HepG2 (cell line): Measurements from ENCODE around the gene CMTM1. TPM values are rescaled to one million over a fixed set of nuclear protein-coding genes. Genes with fewer than 3 reads are reported as not detected.

ENCODE experiments used
- ATAC-seq: fragments of 200-7000 bp; cut with Tn5 transposase; 3 replicates; pipeline ENCODE4 v1.9.1; 2020; ENCODE audit warnings: mild to moderate bottlenecking, moderate library complexity
- BruUV-seq: library from RNA; stranded (reverse); fragments of 400-500 nt; replicated peaks from 2 replicates; lab custom pipeline; 2021; lab: Mats Ljungman, UMichigan
- CTCF ChIA-PET: fragments of 300-600 bp; formaldehyde crosslinking; extraction: SDS; loops from one replicate; lab custom pipeline; 2021; ENCODE audit warnings: low total read pairs, inconsistent platforms, low intra/inter-chr PET ratio; lab: Yijun Ruan, JAX
- POLR2A ChIA-PET: fragments of 350-600 bp; sonication (Branson Sonifier 250); formaldehyde crosslinking; loops from one replicate; lab custom pipeline; 2020; ENCODE audit warnings: antibody characterized with exemption, inconsistent platforms; lab: Yijun Ruan, JAX
- DNase-seq: peaks from one replicate; pipeline ENCODE4 v3.0.0-alpha.2; 2015; ENCODE audit warnings: low spot score
- FAIRE-seq: peaks from 3 replicates; lab custom pipeline; 2011; peaks lifted over from hg19 to GRCh38; lab: Jason Lieb, UNC
- H2AFZ ChIP-seq: one replicate; pipeline ENCODE4 v1.6.1; 2011; ENCODE audit warnings: low read length, inconsistent platforms
- H3K27ac ChIP-seq: fragments of 300-600 bp; 3 replicates; pipeline ENCODE4 v1.8.0; 2011; ENCODE audit warnings: mixed run types, mild to moderate bottlenecking, mixed read lengths, low read length, inconsistent platforms; ENCODE audit not compliant: insufficient read depth; ENCODE audit errors: extremely low read length
- H3K27me3 ChIP-seq, 2 experiments: fragments of 200-600 bp in 1 of 2; 2 replicates in 1 of 2; 3 replicates in 1 of 2; pipeline versions ENCODE4 v1.6.0 to v1.8.0; 2011; ENCODE audit warnings: low read length in 2 of 2, mild to moderate bottlenecking in 2 of 2, moderate library complexity in 2 of 2, inconsistent platforms in 1 of 2; ENCODE audit not compliant: insufficient read depth in 2 of 2, control insufficient read depth in 1 of 2
- H3K36me3 ChIP-seq, 2 experiments: fragments of 200-600 bp in 1 of 2; replicated peaks in 1 of 2; 2 replicates in 1 of 2; 3 replicates in 1 of 2; pipeline versions ENCODE4 v1.5.1 to v1.8.0; 2011; ENCODE audit warnings: low read length in 2 of 2, inconsistent platforms in 1 of 2; ENCODE audit not compliant: insufficient read depth in 2 of 2, control insufficient read depth in 1 of 2
- H3K4me1 ChIP-seq: 2 replicates; pipeline ENCODE4 v1.5.1; 2012; ENCODE audit warnings: low read length, inconsistent platforms; ENCODE audit not compliant: insufficient read depth
- H3K4me2 ChIP-seq: 2 replicates; pipeline ENCODE4 v1.6.0; 2011; ENCODE audit warnings: low read depth, low read length, inconsistent platforms
- H3K4me3 ChIP-seq, 3 experiments: fragments of 200-600 bp in 1 of 3; sonication (generic), shearing (Covaris generic) in 1 of 3; replicated peaks in 1 of 3; 2 replicates each; pipeline ENCODE4 v1.5.1; 2011 to 2016; ENCODE audit warnings: low read length in 3 of 3, inconsistent platforms in 2 of 3, low read depth in 2 of 3, mild to moderate bottlenecking in 2 of 3, control low read depth in 1 of 3, mixed read lengths in 1 of 3; ENCODE audit not compliant: insufficient read depth in 1 of 3
- H3K79me2 ChIP-seq: one replicate; pipeline ENCODE4 v1.6.1; 2011; ENCODE audit warnings: low read length, inconsistent platforms; ENCODE audit not compliant: insufficient read depth
- H3K9ac ChIP-seq: 2 replicates; pipeline ENCODE4 v1.6.0; 2011; ENCODE audit warnings: mild to moderate bottlenecking, low read depth, low read length, inconsistent platforms; ENCODE audit not compliant: insufficient read depth
- H3K9me3 ChIP-seq: 2 replicates; pipeline ENCODE4 v1.5.1; 2012; ENCODE audit warnings: mild to moderate bottlenecking, low read length
- H4K20me1 ChIP-seq: 2 replicates; pipeline ENCODE4 v1.6.0; 2011; ENCODE audit warnings: inconsistent platforms, mild to moderate bottlenecking, low read length, moderate library complexity; ENCODE audit not compliant: insufficient read depth
- CREB1 ChIP-seq, 2 experiments: fragments of 450-650 bp in 1 of 2; IDR thresholded peaks; 2 replicates each; pipeline ENCODE4 v1.6.1; 2016 to 2017; ENCODE audit warnings: control low read depth in 1 of 2, mild to moderate bottlenecking in 1 of 2, missing compliant biosample characterization in 1 of 2, missing genetic modification characterization in 1 of 2
- EED ChIP-seq: sonication (generic); formaldehyde crosslinking; IDR thresholded peaks from 2 replicates; pipeline ENCODE4 v1.5.0; 2020; ENCODE audit warnings: mild to moderate bottlenecking, missing genetic modification reagents
- EZH2 ChIP-seq: conservative IDR thresholded peaks from 2 replicates; pipeline ENCODE4 v1.6.1; 2012; ENCODE audit warnings: mild to moderate bottlenecking, low read depth, low read length, moderate library complexity
- JDP2 ChIP-seq: sonication (generic); formaldehyde crosslinking; IDR thresholded peaks from 2 replicates; pipeline ENCODE4 v1.8.1; 2022; ENCODE audit warnings: missing genetic modification reagents, borderline replicate concordance
- NFKBIZ ChIP-seq: IDR thresholded peaks from 2 replicates; pipeline ENCODE4 v1.6.1; 2018; ENCODE audit warnings: missing genetic modification reagents, missing compliant biosample characterization
- ZNF567 ChIP-seq: sonication (generic); formaldehyde crosslinking; IDR thresholded peaks from 2 replicates; pipeline ENCODE4 v1.8.1; 2023; ENCODE audit warnings: mild to moderate bottlenecking, missing genetic modification reagents, borderline replicate concordance
- ZNF670 ChIP-seq: sonication (generic); formaldehyde crosslinking; IDR thresholded peaks from 2 replicates; pipeline ENCODE4 v1.8.0; 2022; ENCODE audit warnings: mild to moderate bottlenecking, missing genetic modification reagents, borderline replicate concordance
- ZNF746 ChIP-seq: sonication (generic); formaldehyde crosslinking; IDR thresholded peaks from 2 replicates; pipeline ENCODE4 v1.8.0; 2022; ENCODE audit warnings: mild to moderate bottlenecking, missing genetic modification reagents
- ZNF772 ChIP-seq: sonication (generic); formaldehyde crosslinking; IDR thresholded peaks from 2 replicates; pipeline ENCODE4 v1.5.0; 2020; ENCODE audit warnings: mild to moderate bottlenecking, missing genetic modification reagents
- ZSCAN12 ChIP-seq: sonication (generic); formaldehyde crosslinking; IDR thresholded peaks from 2 replicates; pipeline ENCODE4 v1.9.0; 2021; ENCODE audit warnings: mild to moderate bottlenecking, missing genetic modification reagents
- WGBS: methylation state at CpG from one replicate; pipeline ENCODE4 v1.1.6; 2017; ENCODE audit warnings: low lambda C conversion rate; 5-methylcytosine and 5-hydroxymethylcytosine counted together
- in situ Hi-C: cut with HindIII; loops from 2 replicates; pipeline ENCODE4 v1.10.0; 2017; ENCODE audit warnings: low pct_unique_long_range_greater_than_20kb; ENCODE audit not compliant: extremely low pct_ligation_motif_present
- intact Hi-C: fragments of 100-400 bp; cut with micrococcal nuclease; formaldehyde crosslinking; loops from one replicate; pipeline ENCODE4 v1.10.0; 2022; ENCODE audit not compliant: unreplicated experiment
- polyA plus RNA-seq, 8 experiments: library from polyadenylated mRNA; depleted of rRNA in 3 of 8; stranded (reverse) in 7 of 8; unstranded in 1 of 8; fragments of >200 nt; fragmentation: Illumina TruSeq in 4 of 8; extraction: Trizol in 4 of 8; gene quantifications; 2 replicates each; pipeline versions ENCODE4 v1.2.1 to v1.2.3, GENCODE V29; 2011 to 2016; ENCODE audit warnings: low read depth in 4 of 8, missing spikeins in 1 of 8, mixed read lengths in 1 of 8; ENCODE audit not compliant: insufficient read depth in 1 of 8
- total RNA-seq, 5 experiments: library from RNA; depleted of rRNA; stranded (reverse); fragments of >200 nt; fragmentation: Illumina TruSeq; extraction: Trizol; gene quantifications; 2 replicates each; pipeline ENCODE4 v1.2.3, GENCODE V29; 2016; ENCODE audit warnings: low read depth in 1 of 5
- TF ChIP-seq, protein P1 (sequence below): sonication (generic); IDR thresholded peaks from 2 replicates; pipeline ENCODE4 v1.6.1; 2016; ENCODE audit warnings: low read depth, borderline replicate concordance
- TF ChIP-seq, protein P2 (sequence below): sonication (generic); formaldehyde crosslinking; IDR thresholded peaks from 2 replicates; pipeline ENCODE4 v1.9.0; 2021; ENCODE audit warnings: missing genetic modification reagents, mild to moderate bottlenecking, borderline replicate concordance
- TF ChIP-seq, protein P3 (sequence below): sonication (generic); formaldehyde crosslinking; IDR thresholded peaks from 2 replicates; pipeline ENCODE4 v1.4.0; 2020; ENCODE audit warnings: missing genetic modification reagents

The CMTM1 gene
- total and polyA plus RNA-seq, 2 of the 13 experiments (the other 11 are each of a cell fraction or from before 2014, with no cell fraction given), result 1.7 to 2.9 TPM

DNA sequence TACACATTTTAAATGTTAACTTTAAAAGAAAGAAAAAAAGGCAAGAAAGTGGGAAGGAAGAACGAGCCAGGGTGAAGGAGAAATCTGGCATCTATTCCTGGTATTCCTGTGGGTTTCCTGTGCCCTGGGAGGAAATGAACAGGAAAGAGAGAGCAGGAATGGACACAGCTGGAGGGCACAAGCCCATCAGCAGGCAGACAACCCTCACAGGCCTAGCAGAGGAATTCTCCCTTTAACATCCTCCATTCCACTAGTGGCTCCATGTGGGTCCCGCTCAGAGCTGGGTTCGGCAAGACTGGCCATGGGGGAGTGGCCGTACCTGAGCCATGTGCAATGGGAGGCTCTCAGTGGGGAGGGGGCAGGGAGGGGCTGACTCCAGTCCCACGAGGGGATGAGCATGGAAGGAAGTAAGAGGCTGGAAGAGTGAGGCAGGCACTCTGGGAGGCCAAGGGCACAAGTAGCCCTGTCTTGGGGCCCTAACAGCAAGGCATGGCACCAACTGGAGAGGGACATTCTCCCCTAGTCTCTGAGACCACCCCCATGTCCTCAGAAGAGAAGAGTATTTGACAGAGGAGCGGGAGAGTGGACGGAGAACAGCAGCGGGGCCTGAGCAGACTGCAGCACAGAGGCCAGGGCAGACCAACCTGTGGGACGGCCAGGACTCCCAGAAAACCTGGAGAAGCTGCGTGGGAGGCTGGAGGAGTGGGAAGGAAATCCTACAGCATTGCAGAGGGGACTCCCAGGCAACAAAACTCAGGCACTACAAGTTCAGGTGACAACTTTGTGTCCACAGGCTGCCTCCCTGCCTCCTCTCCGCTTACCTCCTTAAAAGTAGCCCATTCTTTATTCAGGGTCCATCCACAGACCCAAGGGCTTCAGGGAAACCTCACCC, 46.5 kb upstream of the CMTM1 start:
- Histone ChIP-seq H3K79me2 (no peaks in the 10 kb centered on the region), H3K9ac (no peak overlapping the region), H3K27ac (no peak overlapping the region), H3K4me3 (no peak overlapping the region), H2AFZ (no peak overlapping the region), H3K36me3 (peaks cover 1 to 4% of the 10 kb centered on the region in 2 experiments; a peak in 4 of 5 replicates), H4K20me1 (no peaks in the 10 kb centered on the region), H3K4me2 (no peak overlapping the region), H3K4me1 (peaks cover 39% of the 10 kb centered on the region), H3K27me3 (no peaks in the 10 kb centered on the region), H3K9me3 (no peaks in the 10 kb centered on the region)
- DNase-seq (no peak), ATAC-seq (no peak), FAIRE-seq (no peak)
- 93% methylated on average over 11 of the region's 11 CpGs for WGBS
- ChIA-PET CTCF (no interaction called here), POLR2A (no interaction called here)
- in situ Hi-C loops (no loop called here), intact Hi-C loops (no loop called here)
- TF ChIP-seq ZSCAN12 (CRISPR knock-in tag) (no peak), NFKBIZ (no peak), ZNF670 (CRISPR knock-in tag) (no peak), EZH2 (no peak), CREB1 (IDR thresholded peaks at IDR 0.05) (no peak), CREB1 (CRISPR knock-in tag; IDR thresholded peaks at IDR 0.05) (no peak), ZNF772 (CRISPR knock-in tag) (no peak), ZNF567 (CRISPR knock-in tag) (no peak), EED (0 out of 2 replicates have a peak, but pooled peaks have one; percentile 26), ZNF746 (CRISPR knock-in tag) (no peak), JDP2 (CRISPR knock-in tag) (no peak)
- TF ChIP-seq, protein P1, sequence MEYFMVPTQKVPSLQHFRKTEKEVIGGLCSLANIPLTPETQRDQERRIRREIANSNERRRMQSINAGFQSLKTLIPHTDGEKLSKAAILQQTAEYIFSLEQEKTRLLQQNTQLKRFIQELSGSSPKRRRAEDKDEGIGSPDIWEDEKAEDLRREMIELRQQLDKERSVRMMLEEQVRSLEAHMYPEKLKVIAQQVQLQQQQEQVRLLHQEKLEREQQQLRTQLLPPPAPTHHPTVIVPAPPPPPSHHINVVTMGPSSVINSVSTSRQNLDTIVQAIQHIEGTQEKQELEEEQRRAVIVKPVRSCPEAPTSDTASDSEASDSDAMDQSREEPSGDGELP, result no peak
- TF ChIP-seq, protein P2, sequence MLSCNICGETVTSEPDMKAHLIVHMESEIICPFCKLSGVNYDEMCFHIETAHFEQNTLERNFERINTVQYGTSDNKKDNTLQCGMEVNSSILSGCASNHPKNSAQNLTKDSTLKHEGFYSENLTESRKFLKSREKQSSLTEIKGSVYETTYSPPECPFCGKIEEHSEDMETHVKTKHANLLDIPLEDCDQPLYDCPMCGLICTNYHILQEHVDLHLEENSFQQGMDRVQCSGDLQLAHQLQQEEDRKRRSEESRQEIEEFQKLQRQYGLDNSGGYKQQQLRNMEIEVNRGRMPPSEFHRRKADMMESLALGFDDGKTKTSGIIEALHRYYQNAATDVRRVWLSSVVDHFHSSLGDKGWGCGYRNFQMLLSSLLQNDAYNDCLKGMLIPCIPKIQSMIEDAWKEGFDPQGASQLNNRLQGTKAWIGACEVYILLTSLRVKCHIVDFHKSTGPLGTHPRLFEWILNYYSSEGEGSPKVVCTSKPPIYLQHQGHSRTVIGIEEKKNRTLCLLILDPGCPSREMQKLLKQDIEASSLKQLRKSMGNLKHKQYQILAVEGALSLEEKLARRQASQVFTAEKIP (CRISPR knock-in tag), result no peak
- TF ChIP-seq, protein P3, sequence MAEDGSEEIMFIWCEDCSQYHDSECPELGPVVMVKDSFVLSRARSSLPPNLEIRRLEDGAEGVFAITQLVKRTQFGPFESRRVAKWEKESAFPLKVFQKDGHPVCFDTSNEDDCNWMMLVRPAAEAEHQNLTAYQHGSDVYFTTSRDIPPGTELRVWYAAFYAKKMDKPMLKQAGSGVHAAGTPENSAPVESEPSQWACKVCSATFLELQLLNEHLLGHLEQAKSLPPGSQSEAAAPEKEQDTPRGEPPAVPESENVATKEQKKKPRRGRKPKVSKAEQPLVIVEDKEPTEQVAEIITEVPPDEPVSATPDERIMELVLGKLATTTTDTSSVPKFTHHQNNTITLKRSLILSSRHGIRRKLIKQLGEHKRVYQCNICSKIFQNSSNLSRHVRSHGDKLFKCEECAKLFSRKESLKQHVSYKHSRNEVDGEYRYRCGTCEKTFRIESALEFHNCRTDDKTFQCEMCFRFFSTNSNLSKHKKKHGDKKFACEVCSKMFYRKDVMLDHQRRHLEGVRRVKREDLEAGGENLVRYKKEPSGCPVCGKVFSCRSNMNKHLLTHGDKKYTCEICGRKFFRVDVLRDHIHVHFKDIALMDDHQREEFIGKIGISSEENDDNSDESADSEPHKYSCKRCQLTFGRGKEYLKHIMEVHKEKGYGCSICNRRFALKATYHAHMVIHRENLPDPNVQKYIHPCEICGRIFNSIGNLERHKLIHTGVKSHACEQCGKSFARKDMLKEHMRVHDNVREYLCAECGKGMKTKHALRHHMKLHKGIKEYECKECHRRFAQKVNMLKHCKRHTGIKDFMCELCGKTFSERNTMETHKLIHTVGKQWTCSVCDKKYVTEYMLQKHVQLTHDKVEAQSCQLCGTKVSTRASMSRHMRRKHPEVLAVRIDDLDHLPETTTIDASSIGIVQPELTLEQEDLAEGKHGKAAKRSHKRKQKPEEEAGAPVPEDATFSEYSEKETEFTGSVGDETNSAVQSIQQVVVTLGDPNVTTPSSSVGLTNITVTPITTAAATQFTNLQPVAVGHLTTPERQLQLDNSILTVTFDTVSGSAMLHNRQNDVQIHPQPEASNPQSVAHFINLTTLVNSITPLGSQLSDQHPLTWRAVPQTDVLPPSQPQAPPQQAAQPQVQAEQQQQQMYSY, result peak; percentile 22; the same call in 1 of the 2 replicates
- no TSS peak for BruUV-seq
